Limb (tissue), 2 donors: ENCODE data around the gene COA5.

ENCODE experiments used
- DNase-seq, 2 donors: peaks; one replicate each; pipeline ENCODE4 v3.0.0-alpha.2; 2016; ENCODE audit errors: extremely low spot score in 2 of 2

Gene COA5, protein sequence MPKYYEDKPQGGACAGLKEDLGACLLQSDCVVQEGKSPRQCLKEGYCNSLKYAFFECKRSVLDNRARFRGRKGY

DNA sequence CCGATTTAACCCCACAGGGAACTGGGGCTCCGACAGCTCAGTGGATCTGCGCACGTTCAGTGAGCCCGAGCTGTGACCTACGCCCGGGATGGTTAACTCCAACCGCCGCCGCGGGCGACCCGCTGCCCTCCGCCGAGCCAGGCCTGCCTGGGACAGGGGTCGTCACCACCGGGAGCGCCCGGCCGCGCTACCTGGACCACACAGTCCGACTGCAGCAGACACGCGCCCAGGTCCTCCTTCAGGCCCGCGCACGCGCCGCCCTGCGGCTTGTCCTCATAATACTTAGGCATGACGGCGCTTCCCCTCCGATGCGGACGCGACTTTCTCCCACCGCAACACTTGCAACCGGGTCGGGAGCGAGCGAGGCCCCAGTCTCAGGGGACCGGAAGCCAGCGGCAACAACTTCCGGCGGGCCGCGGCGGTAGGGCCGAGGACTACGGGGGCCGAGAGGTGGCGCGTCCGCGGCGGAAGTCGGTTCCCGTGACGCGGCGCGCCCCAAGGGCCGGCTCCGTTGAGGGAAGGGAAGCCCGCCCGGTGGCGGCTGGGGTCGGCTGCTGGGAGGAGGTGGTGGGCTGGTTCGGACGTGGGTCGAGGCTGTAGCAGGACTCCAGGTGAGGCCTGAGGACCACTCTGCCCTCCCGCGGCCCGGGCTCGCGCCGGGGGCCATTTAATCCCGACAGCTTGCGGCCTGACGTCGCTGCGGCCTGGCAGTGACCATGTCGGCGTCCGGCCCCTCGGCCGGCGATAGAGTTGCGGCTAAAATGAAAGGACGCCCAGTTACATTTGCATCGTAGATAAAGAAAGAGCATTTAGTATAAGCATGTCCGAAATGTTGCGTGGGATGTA, at the start of gene COA5, which contains the start of gene UNC50:
Gene COA5 (minus strand): TSS at position 397 of the 846 bp plus-strand sequence. CDS start 107 bp downstream, at position 290.
Gene UNC50 (plus strand): TSS at position 474 of the 846 bp plus-strand sequence. CDS start 1,171 bp downstream, outside the sequence.
- peak; percentile 88 to 94 for DNase-seq

DNA sequence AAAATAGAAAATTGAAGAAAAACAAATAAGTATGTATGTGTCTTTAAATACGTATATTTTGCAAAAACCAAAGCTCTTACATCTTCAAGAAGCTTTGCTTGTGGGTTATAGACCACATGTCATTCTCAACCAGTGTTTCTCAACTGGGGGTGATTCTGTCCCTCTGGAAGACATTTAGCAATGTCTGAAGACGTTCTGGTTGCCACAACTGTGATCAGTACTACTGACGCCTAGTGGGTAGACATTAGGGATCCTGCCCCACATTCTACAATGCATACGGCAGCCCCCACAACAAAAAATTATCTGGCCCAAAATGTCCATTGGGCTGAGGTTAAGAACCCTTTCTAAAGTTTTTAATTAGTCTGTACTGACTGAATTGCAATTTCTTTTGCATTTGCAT, 48.5 kb upstream of the COA5 start:
- DNase-seq: no peak

GRCh38 chr2:98654699-98655495, 46.6 kb upstream of the COA5 start:
- no peak for DNase-seq

DNA sequence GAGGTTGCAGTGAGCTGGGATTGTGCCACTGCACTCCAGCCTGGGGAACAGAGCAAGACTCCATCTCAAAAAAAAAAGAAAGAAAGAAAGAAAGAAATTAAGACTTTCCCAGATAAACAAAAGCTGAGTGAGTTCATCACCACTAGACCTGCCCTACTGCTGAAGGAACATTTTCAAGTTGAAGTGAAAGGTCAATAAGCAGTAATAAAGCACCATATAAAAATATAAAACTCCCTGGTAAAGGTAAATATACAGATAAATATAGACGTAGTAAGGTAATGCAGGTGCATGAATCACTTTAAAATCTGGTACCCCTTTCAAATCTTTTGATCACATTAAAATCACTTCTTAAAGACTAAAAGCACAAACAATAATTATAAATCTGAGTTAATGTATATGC, 42.7 kb upstream of the COA5 start:
- DNase-seq: no peak

- no peak for DNase-seq
Observed at GRCh38 chr2:98649992-98650375, 41.7 kb upstream of the COA5 start.

DNA sequence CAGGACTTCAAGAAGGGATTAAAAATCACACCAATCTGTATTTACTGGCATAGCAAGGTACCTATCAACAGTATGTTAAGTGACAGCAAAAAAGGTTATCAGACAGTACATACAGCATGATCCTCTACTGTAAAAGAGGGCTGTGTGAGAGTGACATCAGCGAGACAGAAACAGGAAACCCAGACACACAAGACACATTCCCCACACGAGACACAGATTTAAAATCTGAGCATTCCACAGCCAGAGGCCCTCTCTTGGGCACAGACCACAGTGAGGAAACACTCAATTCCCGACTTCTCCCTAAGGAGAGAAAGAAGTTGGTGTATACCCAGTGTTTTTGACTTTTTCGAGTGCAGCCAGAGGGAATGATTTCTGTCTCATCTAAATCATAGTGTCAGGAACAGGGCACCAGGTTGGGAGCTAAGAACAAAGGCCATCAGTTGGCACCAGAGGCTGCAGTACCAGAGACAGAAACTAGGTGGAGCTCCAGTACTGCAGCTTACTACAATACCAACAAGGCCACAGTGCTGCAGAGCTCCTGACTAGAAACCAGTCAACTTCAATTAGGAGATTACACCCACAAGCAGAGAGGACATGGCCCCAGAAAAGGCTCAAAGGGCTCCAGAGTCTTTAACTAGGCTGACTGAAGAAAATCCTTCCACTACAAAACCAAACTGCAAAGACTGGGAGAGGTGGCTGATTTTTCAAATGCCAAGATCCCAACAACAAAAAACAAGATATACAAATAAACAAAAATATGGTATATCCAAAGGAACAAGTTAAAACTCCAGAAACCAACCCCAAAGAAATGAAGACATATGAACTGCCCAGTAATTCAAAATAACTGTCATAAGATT, 41.1 kb upstream of the COA5 start:
- DNase-seq: peak; percentile 83 to 88

- no peak for DNase-seq
Observed at GRCh38 chr2:98648451-98648850, 40.1 kb upstream of the COA5 start.

- no peak for DNase-seq
Observed at GRCh38 chr2:98647636-98648035, 39.3 kb upstream of the COA5 start.

GRCh38 chr2:98643496-98644100, 35.3 kb upstream of the COA5 start:
- no peak for DNase-seq

DNA sequence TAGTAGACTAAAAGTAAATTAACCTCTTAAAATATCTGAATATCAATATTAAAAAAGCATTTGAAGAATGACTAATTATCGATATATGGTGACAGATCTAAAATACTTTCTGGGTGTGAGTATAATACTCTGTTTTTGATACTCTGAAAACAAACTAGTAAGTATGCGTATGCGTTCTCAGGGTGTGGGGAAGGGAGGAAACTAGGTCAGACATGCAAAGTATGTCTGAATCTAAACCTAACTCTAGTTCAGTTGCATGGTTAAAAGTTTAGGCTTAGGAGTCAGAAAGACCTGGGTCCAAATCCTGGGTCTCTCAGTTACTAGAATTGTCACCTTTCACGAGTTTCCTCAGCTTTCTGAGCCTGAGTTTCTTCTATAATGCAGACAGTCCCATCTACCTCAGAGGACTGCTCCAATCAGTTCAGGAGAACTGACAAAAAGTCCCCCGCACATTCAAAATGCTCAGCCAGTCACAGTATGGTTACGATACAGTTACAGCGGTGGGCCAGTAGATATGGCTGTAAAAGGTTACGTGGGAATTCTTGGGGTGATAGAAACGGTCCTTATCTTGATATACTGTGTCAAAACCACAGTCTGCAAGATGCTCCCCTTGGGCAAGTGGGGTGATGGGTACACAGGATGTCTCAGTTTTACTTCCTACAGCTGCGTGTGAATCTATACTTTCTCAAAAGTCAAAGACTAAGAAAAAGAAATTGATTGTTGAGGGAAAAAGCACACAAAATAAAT, 29.3 kb upstream of the COA5 start:
- no peak for DNase-seq

- no peak for DNase-seq
Observed at GRCh38 chr2:98634406-98635092, 26.2 kb upstream of the COA5 start.

GRCh38 chr2:98632351-98632750, 24.0 kb upstream of the COA5 start:
- no peak for DNase-seq

GRCh38 chr2:98623657-98624056, 15.3 kb upstream of the COA5 start:
- DNase-seq: no peak

GRCh38 chr2:98617149-98617548, 8.8 kb upstream of the COA5 start:
- no peak for DNase-seq

DNA sequence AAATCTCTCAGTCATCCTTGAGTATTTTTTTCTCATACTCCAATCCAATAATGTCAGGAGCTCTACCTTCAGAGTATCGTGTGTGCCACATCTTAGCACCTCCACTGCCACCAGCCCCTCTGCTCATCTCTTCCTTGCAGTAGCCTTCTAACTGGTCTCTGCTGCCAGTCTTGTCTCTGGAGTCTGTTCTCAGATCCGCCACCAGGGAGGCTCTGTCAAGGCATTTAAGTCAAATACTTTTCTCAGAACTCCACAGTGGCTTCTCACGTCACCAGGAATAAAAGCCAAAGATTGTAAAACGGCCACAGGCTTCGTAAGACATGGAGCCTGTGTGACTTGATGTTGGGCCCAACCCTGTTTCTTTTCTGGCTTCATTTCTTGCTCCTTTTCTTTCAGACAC, 7.2 kb upstream of the COA5 start:
- DNase-seq: no peak

GRCh38 chr2:98614024-98614739, 5.9 kb upstream of the COA5 start:
- DNase-seq: no peak

GRCh38 chr2:98608962-98609604, 771 bp upstream of the COA5 start:
- peak in 1 of 2 donors; percentile 63 for DNase-seq

DNA sequence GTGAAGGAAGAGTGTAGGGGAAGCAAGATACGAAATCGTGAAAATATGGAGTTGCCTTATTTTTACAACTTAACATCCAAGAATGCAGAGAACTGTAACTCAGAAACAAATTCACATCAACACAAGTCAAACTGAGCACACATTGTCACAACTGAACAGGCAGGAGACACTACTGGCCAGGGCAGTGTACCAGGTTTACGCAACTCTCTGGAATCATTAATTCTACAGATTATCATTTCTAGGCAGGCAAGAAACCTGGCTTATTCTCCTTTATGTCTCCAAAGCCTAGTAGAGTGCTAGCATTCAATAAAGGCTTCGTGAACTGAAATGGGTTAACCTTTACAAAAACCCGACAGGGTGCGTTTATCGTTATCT, 584 bp downstream of the COA5 start:
- no peak for DNase-seq

DNA sequence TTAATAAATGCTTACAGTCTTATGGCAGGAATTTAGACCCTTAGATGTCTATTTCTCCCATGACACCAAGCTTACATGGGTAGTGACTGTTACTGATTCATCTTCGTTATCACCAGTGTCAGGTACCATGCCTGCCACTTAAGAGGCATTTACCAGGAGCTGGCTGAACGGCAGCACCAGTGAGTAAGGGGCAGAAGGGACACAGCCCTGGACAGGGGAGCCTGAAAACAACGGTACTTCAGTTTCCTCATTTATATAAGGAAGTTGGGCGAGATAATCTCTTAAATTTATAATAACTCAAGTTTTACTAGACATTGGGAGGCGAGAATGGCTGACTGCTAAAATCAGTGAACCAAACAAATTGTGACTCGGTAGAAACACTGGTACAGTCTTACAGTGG, 1.2 kb downstream of the COA5 start:
- DNase-seq: no peak
